BE2C (cell line): ENCODE results near the gene COL23A1.

ENCODE experiments used
- DNase-seq: peaks from one replicate; pipeline ENCODE4 v3.0.0-alpha.2; 2020
- H3K27me3 ChIP-seq: fragments of 250-450 bp; sonication (Bioruptor Pico); 2 replicates; pipeline ENCODE4 v1.5.1; 2020; ENCODE audit warnings: mild to moderate bottlenecking
- H3K36me3 ChIP-seq: fragments of 250-450 bp; sonication (Bioruptor Pico); 2 replicates; pipeline ENCODE4 v1.5.1; 2020; ENCODE audit warnings: mild to moderate bottlenecking
- H3K4me1 ChIP-seq: fragments of 250-450 bp; sonication (Bioruptor Pico); 2 replicates; pipeline ENCODE4 v1.5.1; 2020
- H3K4me3 ChIP-seq: 2 replicates; pipeline ENCODE4 v1.5.1; 2011; ENCODE audit warnings: low read depth, low read length
- H3K9me3 ChIP-seq: fragments of 250-450 bp; sonication (Bioruptor Pico); 2 replicates; pipeline ENCODE4 v1.5.1; 2020
- CTCF ChIP-seq: IDR thresholded peaks from 2 replicates; pipeline ENCODE4 v1.5.1; 2012; ENCODE audit warnings: mild to moderate bottlenecking, low read depth, low read length

Gene COL23A1

DNA sequence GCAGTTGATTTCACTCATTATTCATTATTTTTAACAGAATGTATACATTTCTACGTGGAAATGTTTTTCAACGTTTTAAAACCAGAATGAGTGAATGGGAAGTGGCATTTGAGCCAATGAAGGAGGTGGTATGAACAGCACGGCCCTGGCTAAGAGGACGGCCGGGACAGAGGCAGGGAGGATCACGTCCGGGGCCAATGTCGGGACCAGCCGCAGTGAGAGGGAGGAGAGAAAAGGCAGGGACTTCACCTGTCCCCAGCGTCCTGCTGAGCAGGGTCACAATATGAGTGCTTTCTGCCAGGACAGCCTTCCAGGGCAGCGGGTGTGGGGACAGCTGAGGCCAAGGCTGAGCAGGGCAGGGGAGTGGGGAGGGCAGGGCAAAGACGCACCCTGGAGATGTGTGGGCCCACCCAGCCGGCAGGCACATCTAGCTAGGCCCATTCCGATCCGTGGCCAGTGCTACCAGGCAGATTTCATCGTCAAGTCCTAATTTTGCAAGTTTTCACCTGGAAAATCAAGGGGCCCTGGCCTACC lies 209.6 kb downstream of the COL23A1 start:
- no peak for TF ChIP-seq CTCF
- H3K36me3 ChIP-seq, result no peaks in the 10 kb centered on the region
- H3K27me3 ChIP-seq, result no peaks in the 10 kb centered on the region
- no peaks in the 10 kb centered on the region for H3K9me3 ChIP-seq
- no peaks in the 10 kb centered on the region for H3K4me1 ChIP-seq
- DNase-seq, result no peak
- H3K4me3 ChIP-seq, result no peak overlapping the region

- Histone ChIP-seq H3K4me3 (no peak overlapping the region), H3K9me3 (no peaks in the 10 kb centered on the region), H3K36me3 (no peaks in the 10 kb centered on the region), H3K4me1 (no peaks in the 10 kb centered on the region), H3K27me3 (no peaks in the 10 kb centered on the region)
- no peak for TF ChIP-seq CTCF
- no peak for DNase-seq
Observed at GRCh38 chr5:178380086-178380485, 210.1 kb downstream of the COL23A1 start.

DNA sequence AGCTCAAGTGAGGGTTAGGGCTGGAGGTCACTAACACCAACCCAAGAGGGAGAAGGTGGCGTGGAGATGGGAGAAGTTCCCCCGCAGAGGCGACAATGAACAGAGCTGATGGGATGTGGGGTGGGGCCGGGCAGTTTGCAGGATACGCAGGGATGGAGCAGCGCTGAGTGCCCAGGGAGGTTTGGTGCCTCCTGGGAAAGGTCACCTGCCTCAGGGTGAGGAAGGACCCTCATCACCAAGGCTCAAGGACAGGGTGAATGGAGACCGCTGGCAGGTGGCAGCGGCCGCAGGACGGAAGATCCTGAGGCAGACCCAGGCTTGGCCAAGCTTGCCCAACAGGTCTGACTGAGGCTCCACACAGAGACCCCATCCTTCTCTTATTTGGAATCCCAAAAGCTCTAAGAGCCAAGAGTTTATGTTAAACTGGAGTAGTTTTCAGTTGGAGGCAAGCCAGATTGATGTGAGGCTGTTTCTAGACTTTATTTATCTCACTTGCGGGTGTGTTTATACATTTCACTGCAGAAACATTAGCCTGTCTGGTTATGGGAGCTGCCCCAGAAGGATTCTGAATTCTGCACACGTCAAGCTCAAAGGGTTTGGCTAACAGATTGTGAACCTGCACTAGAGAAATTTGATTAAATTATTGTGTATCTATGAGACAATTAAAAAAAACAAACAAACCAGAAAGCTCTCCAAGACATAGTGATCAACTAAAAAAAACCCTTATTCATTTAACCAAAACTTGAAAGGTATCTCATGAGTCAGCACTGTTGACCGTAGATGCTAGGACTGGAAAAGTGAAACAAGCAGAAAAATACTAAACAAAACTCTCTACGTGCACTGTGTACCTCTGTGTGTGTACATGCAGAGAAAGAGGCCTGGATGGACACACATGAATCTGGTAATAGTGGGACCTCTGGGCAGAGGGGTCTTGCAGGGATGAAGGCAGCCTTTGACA lies 211.4 kb downstream of the COL23A1 start:
- TF ChIP-seq CTCF, result no peak
- H3K36me3 ChIP-seq, result no peaks in the 10 kb centered on the region
- H3K9me3 ChIP-seq, result no peaks in the 10 kb centered on the region
- H3K4me3 ChIP-seq, result no peak overlapping the region
- DNase-seq, result no peak
- H3K27me3 ChIP-seq, result no peaks in the 10 kb centered on the region
- H3K4me1 ChIP-seq, result no peaks in the 10 kb centered on the region

- Histone ChIP-seq H3K27me3 (no peaks in the 10 kb centered on the region), H3K9me3 (no peaks in the 10 kb centered on the region), H3K36me3 (no peaks in the 10 kb centered on the region), H3K4me3 (no peak overlapping the region), H3K4me1 (no peaks in the 10 kb centered on the region)
- no peak for TF ChIP-seq CTCF
- no peak for DNase-seq
Observed at GRCh38 chr5:178377583-178378270, 212.5 kb downstream of the COL23A1 start.

DNA sequence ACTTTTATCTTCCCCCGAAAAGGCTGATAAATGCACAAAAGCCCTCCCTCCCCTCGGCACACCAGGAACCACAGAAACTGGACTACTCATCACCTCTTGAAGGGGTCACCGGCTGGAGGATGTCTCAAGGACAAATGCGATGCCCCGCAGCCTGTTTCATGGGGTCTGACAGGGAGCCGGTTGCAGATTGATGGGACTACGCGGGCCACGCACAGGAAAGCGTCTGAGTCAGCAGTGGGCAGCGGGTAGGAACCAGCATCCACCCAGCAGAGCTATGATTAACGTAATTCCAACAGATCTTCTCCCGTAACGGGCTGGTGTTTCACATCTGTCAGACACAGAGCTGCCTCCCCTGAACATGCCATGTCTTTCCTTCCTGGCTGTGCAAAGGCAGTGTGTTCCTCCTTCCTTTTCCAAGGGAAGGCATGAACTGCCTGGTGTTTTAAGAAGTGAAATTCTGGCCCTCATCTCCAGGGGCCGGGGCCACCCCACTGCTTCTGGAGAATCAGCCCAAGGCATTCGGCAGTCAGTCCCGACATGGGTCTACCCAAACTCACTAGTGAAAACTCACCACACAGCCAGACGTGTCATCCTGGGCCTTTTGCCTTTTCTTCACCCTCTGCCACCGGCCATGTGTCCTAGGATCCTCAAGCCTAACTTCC lies 213.1 kb downstream of the COL23A1 start:
- no peaks in the 10 kb centered on the region for H3K27me3 ChIP-seq
- H3K4me3 ChIP-seq, result no peak overlapping the region
- no peaks in the 10 kb centered on the region for H3K9me3 ChIP-seq
- DNase-seq, result no peak
- no peak for TF ChIP-seq CTCF
- H3K36me3 ChIP-seq, result no peaks in the 10 kb centered on the region
- no peaks in the 10 kb centered on the region for H3K4me1 ChIP-seq
